T-helper 2 cell treated with Interferon-gamma antibody and Interleukin-4, amounts not matched to agents 100 ng/mL and 5 ng/mL, for 36 hours (primary cell): Measurements from ENCODE around the gene URAD. TPM values are rescaled to one million over a fixed set of nuclear protein-coding genes. Genes with fewer than 3 reads are reported as not detected.

Source experiments
- intact Hi-C: fragments of 100-400 bp; cut with micrococcal nuclease; formaldehyde crosslinking; loops from one replicate; pipeline ENCODE4 v1.15.1; 2023
- total RNA-seq: library from RNA; stranded (reverse); gene quantifications from 2 replicates; pipeline ENCODE4 v1.2.3, GENCODE V29; 2022

Gene URAD
- total RNA-seq, 1 donor from 2014 or later: not detected

- intact Hi-C loops: no loop called here
Measured at GRCh38 chr13:28000567-28000966, 12.1 kb upstream of the URAD start.

GRCh38 chr13:27997904-27998522, 9.5 kb upstream of the URAD start:
- intact Hi-C loops: no loop called here

DNA sequence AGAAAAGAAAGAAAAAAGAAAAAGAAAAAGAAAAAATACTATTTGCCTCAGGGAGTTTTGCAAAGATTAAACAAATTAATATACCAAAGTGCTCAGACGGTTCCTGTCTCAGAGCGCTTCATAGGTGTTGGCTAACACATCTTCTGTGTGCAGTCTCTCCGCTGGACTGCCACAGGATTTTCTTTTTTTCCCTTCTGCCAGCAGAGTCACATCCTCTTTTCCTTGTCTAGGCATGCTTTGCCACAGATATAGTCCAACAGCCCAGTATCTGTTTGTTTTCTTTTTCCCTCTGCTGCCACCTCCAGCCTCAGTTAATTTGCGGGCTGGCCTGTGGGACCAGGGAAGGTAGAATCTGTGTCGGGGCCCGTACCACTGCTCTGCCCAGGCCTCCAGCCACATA, 3.4 kb upstream of the URAD start:
- intact Hi-C loops: no loop called here

DNA sequence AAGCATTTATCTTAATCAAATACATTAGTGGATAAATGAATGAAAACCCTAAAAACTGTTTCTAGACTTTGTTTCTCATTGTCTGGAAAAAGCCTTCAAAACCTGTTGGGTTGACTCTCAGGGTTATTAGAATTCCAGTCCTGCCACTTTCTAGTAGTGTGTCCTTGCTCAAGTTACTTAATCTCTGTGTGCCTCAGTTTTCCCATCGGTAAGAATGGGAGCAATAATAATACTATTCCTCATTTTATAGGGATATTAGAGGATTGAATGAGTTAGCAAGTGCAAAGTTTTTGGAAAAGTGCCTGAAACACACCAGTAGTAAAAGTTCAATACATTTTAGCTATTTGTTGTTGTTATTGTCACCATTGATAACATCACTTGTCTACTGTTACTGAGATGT, 2.9 kb downstream of the URAD start:
- intact Hi-C loops: no loop called here

DNA sequence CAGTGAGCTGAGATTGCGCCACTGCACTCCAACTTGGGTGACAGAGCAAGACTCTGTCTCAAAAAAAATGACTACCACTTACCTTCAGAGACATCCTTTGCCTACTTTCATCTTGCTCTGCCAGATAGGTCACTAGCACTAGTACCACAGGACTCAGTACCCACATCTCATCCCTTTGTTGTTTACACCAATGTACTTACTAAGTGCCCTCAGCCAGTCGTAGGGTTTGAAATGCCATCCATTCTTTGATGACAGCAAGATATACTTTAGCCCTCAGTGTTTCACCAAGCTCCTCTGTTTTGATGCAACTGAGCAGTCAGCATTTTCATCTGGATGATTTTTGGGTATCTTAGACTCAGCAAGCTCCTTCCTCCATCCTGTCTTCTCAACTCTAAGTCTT, 6.1 kb downstream of the URAD start:
- intact Hi-C loops: loop anchor here (5.0 kb wide), 1 partner anchor 605 kb away; no protein-coding TSS in a partner anchor

- intact Hi-C loops: loop anchor here (5.0 kb wide), 1 partner anchor 604 kb away; no protein-coding TSS in a partner anchor
Measured at GRCh38 chr13:27981006-27981708, 7.3 kb downstream of the URAD start.

DNA sequence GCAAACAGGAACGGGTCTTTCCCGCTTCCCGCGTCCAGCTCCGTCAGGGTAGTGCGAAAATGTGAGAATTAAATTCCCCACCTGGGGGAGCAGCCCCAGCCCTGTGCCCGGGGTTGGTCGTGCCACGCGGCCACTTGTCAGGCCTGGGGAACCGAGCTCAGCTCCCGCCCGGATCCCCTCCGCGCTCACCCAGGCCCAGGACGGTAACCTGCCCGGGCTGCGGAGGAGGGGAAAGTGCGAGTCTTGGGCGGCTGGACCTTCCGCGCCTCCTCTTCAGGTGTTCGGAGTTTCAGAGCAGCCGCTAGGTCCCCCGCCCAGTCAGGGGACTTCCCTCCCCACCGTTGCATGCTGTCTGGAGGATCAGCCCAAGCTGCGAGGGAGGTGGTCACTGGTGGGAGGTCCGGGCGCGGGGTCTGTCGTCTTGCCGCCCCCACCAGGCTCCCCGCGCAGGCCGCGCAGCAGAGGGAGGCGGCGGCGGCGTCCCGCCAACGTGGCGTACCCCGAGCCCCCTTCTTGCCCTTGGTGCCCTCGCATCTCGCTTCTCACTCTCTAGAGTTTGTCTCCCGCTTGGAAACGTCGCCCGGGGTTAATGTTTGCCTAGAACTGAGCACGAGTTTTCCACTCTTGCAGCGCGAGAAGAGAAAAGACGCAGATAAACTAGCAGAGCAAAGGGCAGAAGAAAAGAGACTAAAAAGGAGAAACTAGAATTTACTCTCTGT, 8.1 kb downstream of the URAD start:
- intact Hi-C loops: loop anchor here (5.0 kb wide), 1 partner anchor 603 kb away; no protein-coding TSS in a partner anchor

GRCh38 chr13:27979765-27980279, 8.7 kb downstream of the URAD start:
- intact Hi-C loops: loop anchor here (2.0 to 5.0 kb wide), 3 partner anchors 57 to 603 kb away; partner anchors contain the start of gene GSX1

DNA sequence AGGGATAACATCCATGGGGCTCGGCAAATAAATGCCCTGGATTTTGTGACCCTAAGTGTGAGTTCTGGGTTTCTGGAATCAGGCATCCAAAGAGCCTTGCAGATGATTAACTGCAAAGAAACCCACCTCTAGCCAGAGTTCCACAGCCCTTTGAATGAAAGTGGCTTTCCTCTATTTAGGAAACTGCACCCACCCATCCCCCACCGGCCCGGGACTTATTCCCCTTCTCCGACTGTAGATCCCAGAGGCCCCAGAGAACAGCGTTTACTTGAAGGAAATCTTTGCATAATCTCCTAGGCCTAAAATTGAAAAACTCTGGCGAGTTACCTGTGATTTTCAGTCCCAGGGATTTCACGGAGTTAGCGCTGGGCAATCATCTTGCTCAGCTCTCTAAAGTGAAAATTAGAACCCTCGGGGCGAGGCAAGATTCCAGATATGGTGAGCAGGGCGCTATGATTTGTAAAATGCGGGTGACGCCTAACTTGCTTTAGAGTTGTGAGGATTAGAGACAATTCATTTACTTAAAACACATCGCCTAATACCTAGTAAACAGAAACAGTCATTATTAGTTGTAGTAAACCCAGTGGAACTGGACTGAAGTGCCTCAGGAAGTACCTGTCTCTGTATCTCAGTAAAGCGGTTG, 9.4 kb downstream of the URAD start:
- intact Hi-C loops: loop anchor here (2.0 to 5.0 kb wide), 2 partner anchors 56 to 187 kb away; partner anchors contain the start of gene GSX1

DNA sequence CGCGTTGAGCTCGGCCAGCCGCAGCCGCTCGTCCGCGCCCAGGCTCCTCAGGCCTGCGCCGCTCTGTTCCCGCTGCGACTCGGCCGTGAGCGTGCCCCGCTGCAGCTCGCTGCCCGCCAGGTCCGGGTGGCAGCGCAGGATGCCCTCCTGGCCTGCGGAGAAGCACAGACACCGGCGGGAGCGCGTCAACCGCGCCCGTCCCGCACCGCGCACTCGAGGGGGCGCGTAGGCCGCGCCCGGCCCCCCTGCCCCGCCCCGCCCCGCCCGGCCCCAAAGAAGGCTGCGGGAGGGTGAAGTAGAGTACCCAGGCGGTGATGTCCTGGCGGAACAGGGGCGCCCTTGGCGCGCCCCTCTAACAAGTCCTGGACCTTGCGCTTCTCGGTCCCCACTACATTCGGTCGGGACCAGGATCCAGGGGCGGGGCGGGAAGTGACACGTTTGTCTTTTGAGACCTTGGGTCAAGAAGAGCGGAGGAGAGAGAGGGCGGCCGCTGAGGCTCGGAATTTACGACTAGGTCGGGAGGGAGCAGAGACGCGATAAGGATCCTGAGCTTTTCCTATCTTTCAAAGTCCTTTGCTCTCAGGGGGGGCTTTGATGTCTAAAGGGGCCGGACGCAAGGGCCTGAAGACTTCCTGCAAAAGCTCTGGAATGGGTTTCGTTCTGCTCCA, 10.1 kb downstream of the URAD start:
- intact Hi-C loops: loop anchor here (2.0 to 5.0 kb wide), 2 partner anchors 56 to 186 kb away; partner anchors contain the start of gene GSX1

GRCh38 chr13:27977476-27978300, 10.8 kb downstream of the URAD start:
- intact Hi-C loops: loop anchor here (2.0 to 5.0 kb wide), 2 partner anchors 55 to 185 kb away; partner anchors contain the start of gene GSX1

GRCh38 chr13:27976362-27977091, 12.0 kb downstream of the URAD start:
- intact Hi-C loops: loop anchor here (5.0 kb wide), 1 partner anchor 184 kb away; the partner anchor contains the start of gene GSX1

DNA sequence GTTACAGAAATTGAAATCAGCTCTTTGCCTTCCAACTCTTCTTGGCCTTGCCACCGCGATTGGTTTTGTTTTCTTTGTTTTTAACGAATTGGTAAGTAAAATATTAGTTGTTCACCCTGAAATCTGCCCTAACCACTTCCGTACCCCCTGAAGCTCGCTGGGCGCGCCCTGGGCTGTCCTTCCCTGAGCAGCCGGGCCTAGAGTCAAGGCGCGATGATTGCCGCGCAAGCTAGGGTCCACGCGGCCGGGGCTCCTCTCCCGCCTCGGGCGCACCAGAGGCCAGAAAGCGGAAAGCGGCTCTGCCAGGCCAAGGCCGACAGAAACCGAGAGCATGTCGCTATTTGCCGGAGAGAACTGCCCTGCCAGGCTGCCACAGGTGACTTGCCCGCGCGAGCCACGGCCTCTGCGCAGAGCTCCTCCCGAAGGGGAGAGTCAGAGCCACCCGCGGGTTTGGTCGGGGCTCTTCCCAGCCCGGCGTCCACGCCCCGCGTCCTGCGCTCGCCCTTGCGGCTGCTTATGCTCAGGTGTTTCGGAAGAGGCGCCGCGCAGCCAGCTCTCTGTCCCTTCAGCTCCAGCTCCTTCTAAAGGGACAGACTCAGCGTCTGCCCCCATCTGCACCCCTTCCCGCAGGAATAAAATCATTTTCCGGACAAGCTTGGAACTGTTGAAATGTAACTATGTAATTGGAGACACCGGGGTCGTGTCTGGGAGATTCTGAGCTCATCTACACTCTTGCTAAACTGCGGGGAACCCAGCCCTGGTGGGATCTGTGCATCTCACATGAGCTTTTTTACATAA, 12.7 kb downstream of the URAD start:
- intact Hi-C loops: loop anchor here (5.0 kb wide), 1 partner anchor 183 kb away; the partner anchor contains the start of gene GSX1

- intact Hi-C loops: no loop called here
Measured at GRCh38 chr13:27973961-27974662, 14.4 kb downstream of the URAD start.

- intact Hi-C loops: no loop called here
Measured at GRCh38 chr13:27973291-27973690, 15.2 kb downstream of the URAD start.

DNA sequence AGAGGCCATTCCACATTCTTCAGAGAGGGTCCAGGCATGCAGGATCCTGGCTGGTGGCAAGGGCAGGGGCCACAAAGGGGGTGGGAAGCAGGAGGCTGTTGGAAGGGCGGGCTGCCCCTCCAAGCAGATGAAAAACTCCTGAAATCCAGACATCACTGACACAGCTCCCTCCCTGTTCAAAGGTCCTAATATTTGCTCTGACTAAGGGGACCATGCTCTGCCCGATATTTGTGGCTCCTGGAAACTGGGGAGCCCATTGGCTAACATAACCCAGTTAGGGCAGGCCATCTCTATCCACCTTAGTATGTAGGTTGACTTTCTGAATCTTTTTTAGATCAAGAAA, 16.0 kb downstream of the URAD start:
- intact Hi-C loops: no loop called here

DNA sequence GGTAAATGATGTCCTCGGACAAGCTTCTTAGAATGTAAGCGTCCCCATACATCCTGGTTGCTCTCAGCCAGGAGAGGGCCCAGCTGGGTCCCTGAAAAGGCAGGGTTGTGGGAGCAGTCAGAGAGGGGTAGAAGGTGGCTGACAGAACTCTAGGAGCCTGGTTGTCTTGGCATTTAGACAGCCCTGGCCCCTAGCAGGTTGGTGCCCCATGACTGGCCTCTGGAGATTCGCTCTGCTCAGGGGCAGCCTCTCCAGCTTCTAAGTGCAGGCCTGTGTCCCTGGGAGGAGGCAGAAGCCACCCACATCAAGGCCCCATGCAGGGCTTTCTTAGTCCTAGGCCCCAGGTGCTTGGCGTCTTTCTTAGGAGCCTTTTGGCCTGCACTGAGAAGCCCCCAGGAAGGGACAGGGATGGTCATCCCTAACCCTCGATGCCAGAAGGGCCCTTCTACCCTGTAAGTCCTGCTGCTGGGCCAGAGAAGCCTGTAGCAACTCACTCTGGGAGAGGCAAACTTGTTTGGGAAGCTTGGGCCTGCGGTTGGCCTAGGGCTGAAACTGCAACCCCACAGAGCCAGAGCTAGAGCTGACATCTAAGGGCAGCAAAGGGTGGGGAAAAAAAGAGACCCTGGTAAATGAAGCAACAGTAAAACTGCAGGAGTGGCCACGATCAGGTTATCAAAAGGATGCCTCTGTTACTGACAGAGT, 16.6 kb downstream of the URAD start:
- intact Hi-C loops: no loop called here
